Left kidney (tissue), 8 donors: ENCODE results near the gene BBS10. TPM values are rescaled to one million over a fixed set of nuclear protein-coding genes. Genes with fewer than 3 reads are reported as not detected.
"Not testable (repeated sequence)": the region's sequence is repeated elsewhere in the genome, so short reads cannot be mapped to it uniquely, and the experiment has no call there.

Source experiments
- DNase-seq: peaks from one replicate; pipeline ENCODE4 v3.0.0-alpha.2; 2013
- long read RNA-seq, 8 donors: transcript quantifications; one replicate each; lab custom pipeline, GENCODE V29; 2026
- polyA plus RNA-seq: library from polyadenylated mRNA; unstranded; fragments of 120-200 nt; gene quantifications from one replicate; pipeline ENCODE4 v1.2.1, GENCODE V29; 2013; ENCODE audit not compliant: insufficient read length

The BBS10 gene
- polyA plus RNA-seq, result 32.1 TPM
- long read RNA-seq, donor 1, transcript BBS10-201 (2 exons, 3,595 nt), result major isoform, 11 of 11 reads
- long read RNA-seq, donor 1, partial matches to known transcripts, result 0 of 11 reads
- long read RNA-seq, donor 1, other reads (novel, unspliced or antisense), result 0 of 11 reads
- long read RNA-seq, donor 2, transcript BBS10-201 (2 exons, 3,595 nt), result major isoform, 12 of 12 reads
- long read RNA-seq, donor 2, partial matches to known transcripts, result 0 of 12 reads
- long read RNA-seq, donor 2, other reads (novel, unspliced or antisense), result 0 of 12 reads
- long read RNA-seq, donor 3, partial matches to known transcripts, result 0 of 3 reads
- long read RNA-seq, donor 3, other reads (novel, unspliced or antisense), result 0 of 3 reads
- long read RNA-seq, donor 4, result 0 reads
- long read RNA-seq, donor 5, transcript BBS10-201 (2 exons, 3,595 nt), result major isoform, 13 of 13 reads
- long read RNA-seq, donor 5, partial matches to known transcripts, result 0 of 13 reads
- long read RNA-seq, donor 5, other reads (novel, unspliced or antisense), result 0 of 13 reads
- long read RNA-seq, donor 6, transcript BBS10-201 (2 exons, 3,595 nt), result major isoform, 7 of 7 reads
- long read RNA-seq, donor 6, partial matches to known transcripts, result 0 of 7 reads
- long read RNA-seq, donor 6, other reads (novel, unspliced or antisense), result 0 of 7 reads
- long read RNA-seq, donor 7, transcript BBS10-201 (2 exons, 3,595 nt), result major isoform, 6 of 6 reads
- long read RNA-seq, donor 7, partial matches to known transcripts, result 0 of 6 reads
- long read RNA-seq, donor 7, other reads (novel, unspliced or antisense), result 0 of 6 reads
- long read RNA-seq, donor 8, transcript BBS10-201 (2 exons, 3,595 nt), result major isoform, 5 of 15 reads
- long read RNA-seq, donor 8, partial matches to known transcripts, result 10 of 15 reads
- long read RNA-seq, donor 8, other reads (novel, unspliced or antisense), result 0 of 15 reads

- DNase-seq, result peak; percentile 87
Observed at GRCh38 chr12:76348079-76348901, at the start of gene BBS10. Gene BBS10, minus strand, starts transcription at chr12:76348415. Its CDS starts 57 bp downstream, at chr12:76348358.

- DNase-seq, result no peak
Observed at GRCh38 chr12:76391461-76391860, 43.2 kb upstream of the BBS10 start.

GRCh38 chr12:76387614-76388013 is 39.4 kb upstream of the BBS10 start:
- DNase-seq, result no peak

DNA sequence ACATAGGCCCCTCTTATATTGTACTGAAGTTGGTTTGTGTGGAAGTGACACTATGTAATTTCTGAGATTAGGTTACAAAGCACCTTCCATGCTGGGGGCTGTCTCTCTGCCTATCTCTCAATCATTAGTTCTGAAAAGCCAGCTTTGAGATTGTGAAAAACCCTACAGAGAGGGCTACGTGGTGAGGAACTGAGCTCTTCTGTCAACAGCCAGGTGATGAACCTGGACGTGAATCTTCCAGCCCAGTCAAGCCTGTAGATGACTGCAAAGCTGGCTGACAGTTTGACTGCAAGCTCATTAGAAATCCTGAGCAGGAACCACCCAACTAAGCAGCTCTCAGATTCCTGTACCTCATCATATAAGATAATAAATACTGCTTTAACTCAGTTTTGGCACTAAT is 36.3 kb upstream of the BBS10 start:
- no peak for DNase-seq

DNA sequence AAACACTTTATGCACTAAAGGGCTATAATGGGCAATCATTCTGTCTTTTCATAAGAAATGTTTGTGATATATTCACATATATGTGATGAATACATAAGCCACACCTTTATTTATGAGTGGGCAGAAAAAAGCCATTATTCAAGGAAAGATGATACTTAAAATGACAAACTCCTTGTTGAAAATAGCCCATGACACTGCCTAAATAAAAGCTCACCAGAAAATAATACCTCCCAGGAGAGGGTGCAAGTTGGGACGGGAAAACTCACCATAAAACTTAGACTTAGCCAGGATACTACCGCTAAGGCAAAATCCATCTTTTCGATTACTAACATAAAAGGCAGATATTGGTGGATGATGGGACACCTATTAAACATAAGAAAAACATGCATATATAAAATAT is 35.8 kb upstream of the BBS10 start:
- no peak for DNase-seq

GRCh38 chr12:76379261-76379660 is 31.0 kb upstream of the BBS10 start:
- DNase-seq, result no peak

DNA sequence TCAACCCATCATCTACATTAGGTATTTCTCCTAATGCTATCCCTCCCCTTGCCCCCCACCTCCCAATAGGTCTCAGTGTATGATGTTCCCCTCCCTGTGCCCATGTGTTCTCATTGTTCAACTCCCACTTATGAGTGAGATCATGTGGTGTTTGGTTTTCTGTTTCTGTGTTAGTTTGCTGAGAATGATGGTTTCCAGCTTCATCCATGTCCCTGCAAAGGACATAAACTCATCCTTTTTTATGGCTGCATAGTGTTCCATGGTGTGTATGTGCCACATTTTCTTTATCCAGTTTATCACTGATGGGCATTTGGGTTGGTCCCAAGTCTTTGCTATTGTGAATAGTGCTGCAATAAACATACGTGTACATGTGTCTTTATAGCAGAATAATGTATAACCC is 28.7 kb upstream of the BBS10 start:
- DNase-seq, result not testable (repeated sequence)

DNA sequence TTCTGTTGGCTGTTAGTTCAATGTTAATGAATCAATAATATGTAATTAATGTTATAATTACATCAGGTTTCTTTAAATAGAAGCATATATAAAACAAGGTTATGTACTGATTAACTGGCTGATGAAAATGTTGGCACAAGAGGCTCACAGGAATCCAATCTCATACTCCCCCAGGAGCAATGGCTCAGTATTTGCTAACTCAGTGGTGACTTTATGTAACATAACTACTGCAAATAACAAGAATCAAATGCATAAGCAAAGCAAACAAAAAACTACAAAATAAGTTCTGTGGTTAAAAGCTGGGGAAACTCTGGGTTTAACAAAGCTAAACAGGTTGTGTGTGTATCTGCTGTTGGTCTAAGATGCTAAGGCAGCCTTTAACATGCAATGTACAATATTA is 27.7 kb upstream of the BBS10 start:
- no peak for DNase-seq

DNA sequence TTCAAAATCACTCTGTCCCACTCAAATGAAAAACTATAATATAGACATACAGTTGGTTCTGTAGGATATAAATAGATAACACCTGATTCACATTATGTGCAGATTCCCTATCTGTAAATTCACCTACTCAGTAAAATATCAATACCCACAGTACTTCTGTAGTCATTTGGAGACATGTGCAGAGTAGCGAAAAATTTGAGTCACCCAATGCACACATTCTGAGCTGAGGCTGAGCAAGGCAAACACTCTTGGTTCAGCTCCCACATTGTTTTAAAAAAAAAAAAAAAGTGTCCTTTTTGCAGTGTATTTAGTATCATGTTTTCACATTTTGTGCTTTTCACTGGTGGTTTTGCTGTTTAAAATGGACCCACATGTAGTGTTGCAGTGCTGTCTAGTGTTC is 27.3 kb upstream of the BBS10 start:
- no peak for DNase-seq

- DNase-seq, result no peak
Observed at GRCh38 chr12:76374386-76375020, 26.3 kb upstream of the BBS10 start.

DNA sequence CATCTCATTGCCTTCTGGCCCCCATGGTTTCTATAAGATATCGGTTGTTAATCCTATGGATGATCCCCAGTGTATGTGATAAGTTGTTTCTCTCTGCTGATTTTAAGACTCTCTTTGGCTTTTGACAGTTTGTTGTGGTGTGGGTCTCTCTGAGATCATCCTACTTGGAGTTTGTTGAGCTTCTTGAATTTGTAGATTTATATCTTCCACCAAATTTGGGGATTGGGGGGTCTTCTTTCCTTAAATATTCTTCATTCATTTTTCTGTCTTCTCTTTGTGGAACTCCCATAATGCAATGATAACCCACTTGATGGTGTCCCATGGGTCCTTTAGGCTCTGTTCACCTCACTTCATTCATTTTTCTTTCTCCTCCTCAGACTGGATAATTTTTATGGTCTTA is 20.0 kb upstream of the BBS10 start:
- no peak for DNase-seq

DNA sequence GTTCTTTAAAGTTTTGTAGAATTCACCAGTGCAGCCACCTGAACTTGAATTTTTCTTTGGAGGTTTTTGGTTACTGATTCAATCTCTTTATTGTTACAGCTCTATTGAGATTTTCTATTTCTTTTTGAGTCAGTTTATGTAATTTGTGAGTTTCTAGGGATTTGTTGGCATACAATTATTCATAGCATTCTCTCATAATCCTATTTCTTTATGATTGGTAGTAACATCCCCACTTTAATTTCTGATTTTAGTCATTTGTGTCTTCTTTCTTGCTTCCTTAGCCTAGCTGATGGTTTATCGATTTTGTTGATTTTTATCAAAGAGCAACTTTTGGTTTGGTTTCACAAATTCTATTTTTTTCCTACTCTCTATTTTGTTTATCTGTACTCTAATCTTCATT is 17.9 kb upstream of the BBS10 start:
- DNase-seq, result no peak

- not testable (repeated sequence) for DNase-seq
Observed at GRCh38 chr12:76364131-76364530, 15.9 kb upstream of the BBS10 start.

DNA sequence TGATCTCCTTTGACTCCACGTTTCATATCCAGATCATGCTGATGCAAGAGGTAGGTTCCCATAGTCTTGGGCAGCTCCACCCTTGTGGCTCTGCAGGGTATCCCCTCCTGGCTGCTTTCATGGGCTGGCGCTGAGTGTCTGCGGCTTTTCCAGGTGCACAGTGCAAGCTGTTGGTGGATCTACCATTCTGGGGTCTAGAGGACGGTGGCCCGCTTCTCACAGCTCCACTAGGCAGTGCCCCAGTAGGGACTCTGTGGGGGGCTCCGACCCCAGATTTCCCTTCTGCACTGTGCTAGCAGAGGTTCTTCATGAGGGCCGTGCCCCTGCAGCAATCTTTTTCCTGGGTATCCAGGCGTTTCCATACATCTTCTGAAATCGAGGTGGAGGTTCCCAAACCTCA is 12.1 kb upstream of the BBS10 start:
- no peak for DNase-seq

DNA sequence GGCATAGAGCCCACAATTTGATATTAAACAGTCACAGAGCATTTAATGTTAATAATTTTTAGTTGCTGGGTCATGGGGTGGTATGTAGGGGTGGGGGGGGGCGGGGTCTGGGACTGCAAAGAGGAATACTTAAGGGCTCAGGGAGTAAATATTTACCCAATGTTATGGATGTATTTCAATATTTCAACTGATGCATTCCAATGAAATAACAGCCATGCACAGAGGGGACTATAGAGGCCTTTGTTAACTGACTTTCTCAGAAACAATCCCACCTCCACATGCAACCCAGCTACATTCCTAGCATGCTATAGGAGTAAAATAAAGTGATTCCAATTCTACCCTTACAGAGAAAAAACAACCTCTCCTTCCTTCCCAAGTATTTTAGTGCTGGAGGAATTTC is 7.9 kb upstream of the BBS10 start:
- no peak for DNase-seq

DNA sequence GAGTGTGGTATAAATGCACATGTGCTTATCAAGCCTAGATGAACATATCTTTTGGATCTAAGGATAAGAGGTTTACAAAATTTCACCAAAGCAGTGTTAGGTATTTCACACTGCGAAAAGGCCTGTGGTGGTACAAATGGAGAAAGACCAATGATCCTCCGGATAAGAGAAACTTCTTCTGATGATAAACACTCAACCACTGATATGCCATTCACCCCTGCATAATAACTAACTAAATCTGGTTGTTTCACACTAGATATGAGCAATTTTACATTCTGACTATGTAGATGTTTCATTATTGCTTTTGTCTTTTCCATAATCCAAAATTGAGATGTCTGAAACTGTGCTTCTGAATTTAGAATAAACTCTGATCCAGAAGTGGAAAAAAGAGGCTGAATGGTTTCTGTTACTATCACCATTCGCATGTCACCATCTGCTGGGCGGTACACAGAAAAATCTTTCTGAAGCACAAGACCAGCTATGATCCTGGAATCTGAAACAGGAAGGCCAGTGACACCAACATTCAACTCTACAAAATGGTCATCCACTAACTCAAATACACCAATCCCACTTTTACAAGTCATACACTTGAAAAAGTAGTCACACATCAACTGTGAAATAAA is 1.3 kb downstream of the BBS10 start:
- DNase-seq, result peak; percentile 49

DNA sequence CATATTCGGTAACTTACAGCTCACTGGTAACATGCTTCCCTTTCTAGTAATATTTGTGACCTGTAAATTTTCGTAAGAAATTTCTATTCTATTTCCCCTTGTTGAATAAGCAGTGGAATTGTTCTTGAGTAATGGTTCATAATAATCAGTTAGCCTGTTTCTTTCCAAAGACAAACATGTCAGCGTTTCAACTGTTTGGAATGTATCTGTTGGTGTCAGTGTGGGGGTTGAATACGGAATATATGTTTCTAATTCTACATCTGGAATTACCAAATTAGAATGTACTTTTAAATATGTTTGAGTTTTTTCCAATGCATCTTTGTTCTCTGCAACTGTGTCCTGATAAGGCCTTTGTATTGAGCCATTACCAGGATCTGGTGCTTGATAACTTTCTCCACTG is 2.0 kb downstream of the BBS10 start:
- no peak for DNase-seq

DNA sequence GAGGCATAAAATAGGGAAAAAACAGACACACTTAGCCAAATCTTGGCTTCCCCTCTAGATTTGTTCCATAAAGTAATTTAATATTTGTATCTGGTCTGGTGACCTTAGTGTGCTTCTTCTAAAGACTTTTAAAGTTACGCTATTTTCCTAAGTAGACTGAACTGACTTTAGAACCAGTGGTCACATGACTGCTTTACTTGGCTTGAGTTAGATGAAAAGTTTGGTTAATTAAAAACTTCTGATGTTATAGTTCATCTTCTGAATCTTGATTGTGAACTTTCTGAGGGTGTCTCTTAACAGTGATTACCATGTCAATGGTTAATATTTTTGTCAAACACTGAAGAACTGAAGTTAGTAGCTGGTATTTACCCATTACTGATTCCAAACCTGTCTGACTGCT is 2.6 kb downstream of the BBS10 start:
- DNase-seq, result no peak

DNA sequence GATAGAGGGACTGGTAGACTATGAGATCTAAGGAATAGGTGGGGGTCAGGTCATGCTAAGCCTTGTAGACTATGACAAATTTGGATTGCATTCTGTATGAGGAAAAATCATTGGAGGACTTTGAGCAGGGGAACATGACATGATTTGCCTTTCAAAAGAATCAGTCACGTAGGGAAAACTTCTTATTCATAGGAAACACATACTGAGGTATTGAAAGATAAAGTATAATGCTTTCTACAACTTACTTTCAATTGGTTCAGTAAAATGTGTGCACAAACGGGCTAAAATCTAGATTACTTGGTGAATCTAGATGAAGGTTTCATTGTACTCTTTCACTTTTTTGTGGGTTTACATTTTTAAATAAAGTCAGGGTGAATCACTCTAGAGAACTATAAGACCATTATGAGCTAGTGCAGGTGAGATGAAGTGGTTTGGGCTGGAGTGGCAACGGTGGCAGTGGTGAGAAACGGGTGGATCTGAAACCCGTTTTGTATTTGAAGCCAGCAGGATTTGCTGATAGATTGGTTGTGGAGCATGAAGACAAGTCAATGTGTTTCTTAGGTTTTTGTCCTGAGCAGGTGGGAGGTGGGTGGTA is 6.7 kb downstream of the BBS10 start:
- DNase-seq, result no peak

DNA sequence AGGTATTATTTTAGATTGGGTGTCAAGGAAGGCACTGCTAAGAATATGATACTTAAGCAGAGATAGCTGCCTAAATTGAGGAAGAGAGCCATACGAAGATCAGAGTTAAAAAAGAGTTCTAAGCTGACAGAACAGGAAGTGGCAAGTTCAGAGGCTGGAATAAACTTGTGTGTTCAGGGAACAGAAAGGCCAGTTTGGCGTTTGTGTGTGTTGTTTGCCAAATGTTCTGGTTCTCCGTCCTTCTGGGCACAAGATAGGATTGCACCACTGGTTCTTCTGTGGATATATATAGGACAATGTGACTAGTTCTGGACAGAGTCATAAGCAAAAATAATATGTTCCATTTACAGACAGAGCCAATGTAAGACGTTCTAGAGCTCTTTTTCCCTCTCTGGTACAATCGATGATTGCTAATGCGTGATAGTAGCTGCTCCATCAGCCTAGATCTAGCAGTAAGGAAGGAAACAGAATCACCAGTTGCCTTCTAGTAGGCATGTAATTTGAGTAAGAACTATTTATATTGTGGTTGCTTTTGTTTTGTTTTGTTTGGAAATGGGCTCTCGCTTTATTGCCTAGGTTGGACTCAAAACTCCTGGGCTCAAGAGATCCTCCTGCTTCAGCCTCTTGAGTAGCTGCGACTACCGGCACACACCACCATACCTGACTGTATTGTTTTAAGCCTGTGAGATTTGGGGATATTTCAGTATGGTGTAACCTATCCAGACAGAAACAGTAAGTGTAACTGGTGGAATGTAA is 7.4 kb downstream of the BBS10 start:
- no peak for DNase-seq
